ENCODE results near the gene ST6GAL2. TPM values are rescaled to one million over a fixed set of nuclear protein-coding genes. Genes with fewer than 3 reads are reported as not detected.

The ST6GAL2 gene
- polyA plus RNA-seq, 1 donor from 2014 or later, result 22.1 TPM

DNA sequence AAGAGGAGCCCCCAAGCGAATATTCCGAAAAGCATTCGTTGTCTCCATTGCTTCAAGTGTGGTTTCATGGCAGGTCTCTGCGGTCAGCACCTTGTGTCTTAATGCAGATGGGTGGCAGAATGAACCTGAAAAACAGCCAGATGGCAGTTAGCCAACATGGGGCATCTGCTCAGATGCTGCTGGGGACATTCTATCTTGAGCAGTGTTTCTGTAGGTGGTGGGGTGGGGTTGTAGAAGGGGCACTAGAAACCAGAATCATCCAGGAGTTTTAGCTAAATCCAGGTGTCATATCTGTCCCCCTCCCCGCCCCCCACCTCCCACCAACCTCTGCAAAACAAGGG lies 42.1 kb downstream of the ST6GAL2 start:
- Histone ChIP-seq H3K27ac (ENCODE audit: low read length) (no peak overlapping the region), H3K4me3 (ENCODE audit: low read length) (no peak overlapping the region), H3K4me2 (ENCODE audit: low read length) (no peak overlapping the region), H4K20me1 (ENCODE audit: insufficient read depth) (no peaks in the 10 kb centered on the region), H3K9me3 (ENCODE audit: low read length) (no peaks in the 10 kb centered on the region), H2AFZ (ENCODE audit: low read depth, low read length) (no peak overlapping the region), H3K79me2 (replicated peaks; ENCODE audit: insufficient read depth, low read length) (no peaks in the 10 kb centered on the region), H3K36me3 (ENCODE audit: insufficient read depth, low read length) (no peaks in the 10 kb centered on the region), H3K27me3 (ENCODE audit: insufficient read depth, low read depth, low read length) (no peaks in the 10 kb centered on the region), H3K9ac (ENCODE audit: low read length) (no peak overlapping the region), H3F3A (ENCODE audit: insufficient read depth, low read length, poor library complexity, severe bottlenecking) (no peaks in the 10 kb centered on the region), H3K9me2 (ENCODE audit: insufficient read depth, low read length) (no peaks in the 10 kb centered on the region)
- no peak for TF ChIP-seq SMC3 (conservative IDR thresholded peaks at IDR 0.05; ENCODE audit: poor library complexity)
- TF ChIP-seq, protein P1, sequence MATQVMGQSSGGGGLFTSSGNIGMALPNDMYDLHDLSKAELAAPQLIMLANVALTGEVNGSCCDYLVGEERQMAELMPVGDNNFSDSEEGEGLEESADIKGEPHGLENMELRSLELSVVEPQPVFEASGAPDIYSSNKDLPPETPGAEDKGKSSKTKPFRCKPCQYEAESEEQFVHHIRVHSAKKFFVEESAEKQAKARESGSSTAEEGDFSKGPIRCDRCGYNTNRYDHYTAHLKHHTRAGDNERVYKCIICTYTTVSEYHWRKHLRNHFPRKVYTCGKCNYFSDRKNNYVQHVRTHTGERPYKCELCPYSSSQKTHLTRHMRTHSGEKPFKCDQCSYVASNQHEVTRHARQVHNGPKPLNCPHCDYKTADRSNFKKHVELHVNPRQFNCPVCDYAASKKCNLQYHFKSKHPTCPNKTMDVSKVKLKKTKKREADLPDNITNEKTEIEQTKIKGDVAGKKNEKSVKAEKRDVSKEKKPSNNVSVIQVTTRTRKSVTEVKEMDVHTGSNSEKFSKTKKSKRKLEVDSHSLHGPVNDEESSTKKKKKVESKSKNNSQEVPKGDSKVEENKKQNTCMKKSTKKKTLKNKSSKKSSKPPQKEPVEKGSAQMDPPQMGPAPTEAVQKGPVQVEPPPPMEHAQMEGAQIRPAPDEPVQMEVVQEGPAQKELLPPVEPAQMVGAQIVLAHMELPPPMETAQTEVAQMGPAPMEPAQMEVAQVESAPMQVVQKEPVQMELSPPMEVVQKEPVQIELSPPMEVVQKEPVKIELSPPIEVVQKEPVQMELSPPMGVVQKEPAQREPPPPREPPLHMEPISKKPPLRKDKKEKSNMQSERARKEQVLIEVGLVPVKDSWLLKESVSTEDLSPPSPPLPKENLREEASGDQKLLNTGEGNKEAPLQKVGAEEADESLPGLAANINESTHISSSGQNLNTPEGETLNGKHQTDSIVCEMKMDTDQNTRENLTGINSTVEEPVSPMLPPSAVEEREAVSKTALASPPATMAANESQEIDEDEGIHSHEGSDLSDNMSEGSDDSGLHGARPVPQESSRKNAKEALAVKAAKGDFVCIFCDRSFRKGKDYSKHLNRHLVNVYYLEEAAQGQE (IDR thresholded peaks at IDR 0.05; ENCODE audit: borderline replicate concordance), result no peak
- no peak for TF ChIP-seq RAD21 (conservative IDR thresholded peaks at IDR 0.05)

DNA sequence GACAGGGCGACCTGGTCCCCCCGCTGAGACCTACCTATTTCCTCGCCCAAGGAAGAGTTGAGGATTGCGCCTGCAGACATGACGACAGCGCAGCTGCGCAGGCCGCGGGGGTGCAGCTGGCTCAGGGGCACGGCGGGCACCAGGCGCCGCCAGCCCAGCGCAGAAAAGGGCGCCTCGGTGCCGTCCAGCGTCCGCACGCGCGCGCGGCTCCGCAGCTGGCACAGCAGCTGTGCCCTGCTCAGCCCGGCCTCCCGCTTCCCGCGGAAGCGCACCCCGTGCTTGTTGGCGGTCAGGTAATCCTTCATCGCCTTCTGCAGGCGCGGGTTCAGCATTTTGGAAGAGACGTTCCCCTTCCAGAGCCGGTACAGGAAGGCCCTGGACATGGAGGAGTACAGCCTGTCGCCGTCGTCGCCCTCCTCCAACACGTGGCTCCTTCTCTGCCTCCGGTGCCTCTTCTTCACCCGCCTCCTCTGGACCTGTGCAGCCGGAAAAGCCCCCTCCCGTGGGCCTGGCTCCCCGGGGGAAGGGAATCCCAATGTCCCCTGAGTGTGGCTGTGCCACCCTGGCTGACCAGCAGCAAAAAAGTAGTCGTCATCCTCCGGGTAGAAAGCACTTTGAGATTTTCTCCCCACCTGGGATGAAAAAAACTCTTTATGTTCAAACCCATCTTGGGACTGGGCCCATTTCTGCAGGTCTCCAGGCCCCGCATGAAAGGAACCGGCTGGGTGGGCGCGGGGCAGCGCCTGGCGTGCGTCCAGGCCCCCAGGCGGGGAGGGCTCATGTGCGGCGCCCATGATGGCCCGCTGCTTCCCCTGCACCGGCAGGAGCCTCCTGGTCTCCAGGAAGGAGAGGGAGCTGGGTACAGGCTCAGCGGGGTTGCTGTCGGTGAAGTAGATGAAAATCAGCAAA lies 42.7 kb downstream of the ST6GAL2 start:
- H3K4me3 ChIP-seq (ENCODE audit: low read length), result no peak overlapping the region
- H4K20me1 ChIP-seq (ENCODE audit: insufficient read depth), result no peaks in the 10 kb centered on the region
- H2AFZ ChIP-seq (ENCODE audit: low read depth, low read length), result no peak overlapping the region
- H3K4me2 ChIP-seq (ENCODE audit: low read length), result no peak overlapping the region
- H3K27me3 ChIP-seq (ENCODE audit: insufficient read depth, low read depth, low read length), result no peaks in the 10 kb centered on the region
- no peaks in the 10 kb centered on the region for H3K9me3 ChIP-seq (ENCODE audit: low read length)
- TF ChIP-seq, protein P1 (IDR thresholded peaks at IDR 0.05; ENCODE audit: borderline replicate concordance), result no peak
- no peak for TF ChIP-seq MXI1 (conservative IDR thresholded peaks at IDR 0.05; ENCODE audit: poor library complexity, severe bottlenecking)
- H3F3A ChIP-seq (ENCODE audit: insufficient read depth, low read length, poor library complexity, severe bottlenecking), result no peaks in the 10 kb centered on the region
- no peak overlapping the region for H3K27ac ChIP-seq (ENCODE audit: low read length)
- H3K79me2 ChIP-seq (replicated peaks; ENCODE audit: insufficient read depth, low read length), result no peaks in the 10 kb centered on the region
- no peaks in the 10 kb centered on the region for H3K36me3 ChIP-seq (ENCODE audit: insufficient read depth, low read length)
- H3K9me2 ChIP-seq (ENCODE audit: insufficient read depth, low read length), result no peaks in the 10 kb centered on the region
- H3K9ac ChIP-seq (ENCODE audit: low read length), result no peak overlapping the region

Data from neural cell (in vitro differentiated cells).